Measurements from ENCODE around the gene USP32. TPM values are rescaled to one million over a fixed set of nuclear protein-coding genes. Genes with fewer than 3 reads are reported as not detected.

Gene USP32
- total and polyA plus RNA-seq, 10 of the 15 experiments (the other 5 are each of a cell fraction or from before 2014, with no cell fraction given): 7.8 to 37.3 (median 25.5) TPM

DNA sequence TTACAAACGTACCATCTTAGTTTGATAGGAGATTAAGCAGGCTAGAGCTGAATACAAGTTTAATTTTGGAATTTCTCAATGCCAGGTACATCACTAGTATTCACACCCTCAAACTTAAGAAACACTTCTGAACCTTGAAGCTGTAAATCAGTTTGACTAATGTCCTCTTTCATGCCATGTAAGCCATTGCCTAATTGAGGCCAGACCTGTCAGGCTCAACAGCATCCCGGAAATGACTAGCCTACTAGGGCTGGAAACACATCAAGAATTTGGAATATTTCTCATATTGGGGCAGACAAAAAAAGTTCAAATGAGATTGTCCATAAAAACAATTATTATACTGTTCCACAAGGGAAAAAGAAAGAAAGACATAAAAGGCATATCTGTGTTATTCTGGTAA is 1.7 kb downstream of the USP32 start:
- peak overlapping the region; percentile 88 for H3K4me2 ChIP-seq (ENCODE audit: control insufficient read depth, insufficient read depth)
- peak overlapping the region; percentile 90 for H3K9ac ChIP-seq (ENCODE audit: control insufficient read depth, insufficient read depth, low read length)
- intact Hi-C loops (cut with micrococcal nuclease; ENCODE audit: unreplicated experiment) (loop anchor here (5.0 kb wide), 1 partner anchor 83 kb away; no protein-coding TSS in a partner anchor), in situ Hi-C loops (cut with MboI) (no loop called here)
- no TSS peak for BruUV-seq (replicated peaks)
- H3K27ac ChIP-seq (ENCODE audit: control insufficient read depth, insufficient read depth): no peak overlapping the region; the same call in 1 of the 2 replicates
- ChIA-PET SMC1A (ENCODE audit: uncharacterized antibody, unreplicated experiment) (interaction anchor here (0.8 to 1.6 kb wide), 10 partner anchors 8 to 228 kb away, joined by 3 to 8 read pairs (median 4); no protein-coding TSS in a partner anchor), CTCF (interaction anchor here (0.9 to 2.7 kb wide), 5 partner anchors 9 to 159 kb away, joined by 5 to 14 read pairs (median 5); partner anchors contain the start of gene CHCT1), RAD21 (ENCODE audit: unreplicated experiment) (interaction anchor here (0.8 to 2.1 kb wide), 6 partner anchors 8 to 159 kb away, joined by 3 to 9 read pairs (median 3); no protein-coding TSS in a partner anchor), POLR2A (interaction anchor here (0.5 to 1.1 kb wide), 2 partner anchors 18 to 34 kb away, joined by 4 to 6 read pairs; no protein-coding TSS in a partner anchor)
- no peaks in the 10 kb centered on the region for H4K20me1 ChIP-seq (ENCODE audit: control insufficient read depth, insufficient read depth)
- no peaks in the 10 kb centered on the region for H3K27me3 ChIP-seq (replicated peaks in 1 of 2; ENCODE audit: control insufficient read depth in 2 of 2, insufficient read depth in 2 of 2, low read length in 1 of 2)
- no peak for ATAC-seq
- no peak overlapping the region for H2AFZ ChIP-seq (ENCODE audit: control insufficient read depth, low read depth, low read length)
- H3K4me3 ChIP-seq: peak overlapping the region; percentile 97
- no peaks in the 10 kb centered on the region for H3K36me3 ChIP-seq (ENCODE audit: control insufficient read depth in 2 of 2, insufficient read depth in 2 of 2, low read length in 1 of 2)
- no peaks in the 10 kb centered on the region for H3K4me1 ChIP-seq (ENCODE audit: control insufficient read depth, insufficient read depth, low read length)
- H3K9me3 ChIP-seq (replicated peaks; ENCODE audit: control insufficient read depth, insufficient read depth, low read length): no peaks in the 10 kb centered on the region
- DNase-seq (ENCODE audit: low read depth, low spot score): no peak
- TF ChIP-seq KLF5 (IDR thresholded peaks at IDR 0.05; ENCODE audit: partially characterized antibody): no peak
- 0 out of 4 replicates have a peak, but pooled peaks of 1 of the 2 experiments have one; percentile 15 for TF ChIP-seq ETV6 (conservative IDR thresholded peaks at IDR 0.05 in 1 of 2, IDR thresholded peaks at IDR 0.05 in 1 of 2; ENCODE audit: borderline replicate concordance in 1 of 2, low read depth in 1 of 2)
- no peak for TF ChIP-seq SIX5 (IDR thresholded peaks at IDR 0.05; ENCODE audit: low read depth, low read length, severe bottlenecking)
- no peak for TF ChIP-seq TCF12 (IDR thresholded peaks at IDR 0.05; ENCODE audit: low read depth, low read length)
- no peak for FAIRE-seq
- H3K79me2 ChIP-seq (ENCODE audit: control insufficient read depth, insufficient read depth, low read length): peaks cover 55% of the 10 kb centered on the region
- 59% methylated on average over 2 of the region's 2 CpGs for whole genome bisulfite sequencing (ENCODE audit: insufficient coverage, insufficient replicate concordance, low lambda C conversion rate, missing lambda C conversion rate)

DNA sequence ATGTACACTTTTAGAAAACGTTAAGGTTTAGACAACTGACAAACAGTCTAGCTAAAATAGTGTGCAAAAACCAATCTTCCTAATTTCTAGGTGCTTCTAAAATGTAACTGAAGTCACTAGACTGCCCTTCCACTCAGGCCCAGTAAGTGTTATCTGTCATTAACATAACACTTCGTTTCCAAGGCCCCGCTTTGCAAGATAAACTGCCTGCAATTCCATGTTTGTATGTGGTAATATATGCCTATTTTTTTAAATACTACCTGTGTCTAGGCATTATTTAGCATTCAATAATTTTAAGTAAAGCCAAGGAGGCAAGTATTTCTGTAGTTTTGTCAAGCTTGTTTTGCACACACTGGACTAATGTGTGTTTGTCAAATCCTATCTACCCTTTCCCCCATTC is 3.2 kb downstream of the USP32 start:
- H3K9me3 ChIP-seq (replicated peaks; ENCODE audit: control insufficient read depth, insufficient read depth, low read length): no peaks in the 10 kb centered on the region
- H3K27me3 ChIP-seq (replicated peaks in 1 of 2; ENCODE audit: control insufficient read depth in 2 of 2, insufficient read depth in 2 of 2, low read length in 1 of 2): no peaks in the 10 kb centered on the region
- WGBS (ENCODE audit: insufficient coverage, insufficient replicate concordance, low lambda C conversion rate, missing lambda C conversion rate): 44% methylated on average over 3 of the region's 3 CpGs
- ChIA-PET RAD21 (ENCODE audit: unreplicated experiment) (interaction anchor here (1.0 to 4.4 kb wide), 3 partner anchors 9 to 33 kb away, joined by 3 to 23 read pairs (median 7); no protein-coding TSS in a partner anchor), POLR2A (interaction anchor here (1.1 to 2.1 kb wide), 3 partner anchors 9 to 33 kb away, joined by 3 to 11 read pairs (median 5); no protein-coding TSS in a partner anchor), CTCF (interaction anchor here (1.0 to 2.7 kb wide), 4 partner anchors 9 to 157 kb away, joined by 3 to 14 read pairs (median 4); no protein-coding TSS in a partner anchor), SMC1A (ENCODE audit: uncharacterized antibody, unreplicated experiment) (interaction anchor here (0.8 to 4.0 kb wide), 6 partner anchors 9 to 156 kb away, joined by 3 to 32 read pairs (median 3); no protein-coding TSS in a partner anchor)
- H4K20me1 ChIP-seq (ENCODE audit: control insufficient read depth, insufficient read depth): no peaks in the 10 kb centered on the region
- DNase-seq (ENCODE audit: low read depth, low spot score) (no peak), FAIRE-seq (no peak), ATAC-seq (no peak)
- peak overlapping the region; percentile 6; the same call in 1 of the 2 replicates for H3K4me3 ChIP-seq
- H3K4me2 ChIP-seq (ENCODE audit: control insufficient read depth, insufficient read depth): peak overlapping the region; percentile 47; the same call in 1 of the 2 replicates
- no peak overlapping the region for H3K9ac ChIP-seq (ENCODE audit: control insufficient read depth, insufficient read depth, low read length)
- no peak overlapping the region for H3K27ac ChIP-seq (ENCODE audit: control insufficient read depth, insufficient read depth)
- intact Hi-C loops (cut with micrococcal nuclease; ENCODE audit: unreplicated experiment): no loop called here
- no peak overlapping the region for H2AFZ ChIP-seq (ENCODE audit: control insufficient read depth, low read depth, low read length)
- H3K79me2 ChIP-seq (ENCODE audit: control insufficient read depth, insufficient read depth, low read length): peaks cover 63% of the 10 kb centered on the region
- BruUV-seq (replicated peaks): no TSS peak
- H3K36me3 ChIP-seq (ENCODE audit: control insufficient read depth in 2 of 2, insufficient read depth in 2 of 2, low read length in 1 of 2): no peaks in the 10 kb centered on the region
- H3K4me1 ChIP-seq (ENCODE audit: control insufficient read depth, insufficient read depth, low read length): peaks cover 3% of the 10 kb centered on the region; the same call in 1 of the 2 replicates
- in situ Hi-C loops (cut with MboI): no loop called here
- TF ChIP-seq, protein P1, sequence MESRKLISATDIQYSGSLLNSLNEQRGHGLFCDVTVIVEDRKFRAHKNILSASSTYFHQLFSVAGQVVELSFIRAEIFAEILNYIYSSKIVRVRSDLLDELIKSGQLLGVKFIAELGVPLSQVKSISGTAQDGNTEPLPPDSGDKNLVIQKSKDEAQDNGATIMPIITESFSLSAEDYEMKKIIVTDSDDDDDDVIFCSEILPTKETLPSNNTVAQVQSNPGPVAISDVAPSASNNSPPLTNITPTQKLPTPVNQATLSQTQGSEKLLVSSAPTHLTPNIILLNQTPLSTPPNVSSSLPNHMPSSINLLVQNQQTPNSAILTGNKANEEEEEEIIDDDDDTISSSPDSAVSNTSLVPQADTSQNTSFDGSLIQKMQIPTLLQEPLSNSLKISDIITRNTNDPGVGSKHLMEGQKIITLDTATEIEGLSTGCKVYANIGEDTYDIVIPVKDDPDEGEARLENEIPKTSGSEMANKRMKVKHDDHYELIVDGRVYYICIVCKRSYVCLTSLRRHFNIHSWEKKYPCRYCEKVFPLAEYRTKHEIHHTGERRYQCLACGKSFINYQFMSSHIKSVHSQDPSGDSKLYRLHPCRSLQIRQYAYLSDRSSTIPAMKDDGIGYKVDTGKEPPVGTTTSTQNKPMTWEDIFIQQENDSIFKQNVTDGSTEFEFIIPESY (IDR thresholded peaks at IDR 0.05): no peak
- TF ChIP-seq EED (IDR thresholded peaks at IDR 0.05; ENCODE audit: low read depth): no peak
- no peak for TF ChIP-seq SP1 (IDR thresholded peaks at IDR 0.05; ENCODE audit: low read depth, low read length)
- TF ChIP-seq NFXL1 (IDR thresholded peaks at IDR 0.05; ENCODE audit: borderline replicate concordance): no peak
- TF ChIP-seq TCF3 (IDR thresholded peaks at IDR 0.05; ENCODE audit: borderline replicate concordance, insufficient read depth, low read depth, low read length): no peak
- TF ChIP-seq BACH1 (IDR thresholded peaks at IDR 0.05; ENCODE audit: borderline replicate concordance): no peak
- TF ChIP-seq ZBED1 (IDR thresholded peaks at IDR 0.05; ENCODE audit: borderline replicate concordance): no peak
- no peak for TF ChIP-seq BCL11A (IDR thresholded peaks at IDR 0.05; ENCODE audit: low read depth, low read length)
- TF ChIP-seq SIX5 (IDR thresholded peaks at IDR 0.05; ENCODE audit: low read depth, low read length, severe bottlenecking): no peak
- TF ChIP-seq PBX3 (IDR thresholded peaks at IDR 0.05; ENCODE audit: insufficient replicate concordance, low read depth, low read length): no peak
- no peak for TF ChIP-seq SMAD5 (IDR thresholded peaks at IDR 0.05; ENCODE audit: low read depth)

Measured in GM12878 (cell line).